HG03378 (cell line): ENCODE results near the gene SFT2D3.

Experiments used
- ATAC-seq: cut with Tn5 transposase; IDR thresholded peaks from one replicate; pipeline ENCODE4 v1.9.1; 2021; ENCODE audit warnings: mild to moderate bottlenecking, moderate library complexity; ENCODE audit not compliant: unreplicated experiment

SFT2D3 gene

GRCh38 chr2:127664065-127664894 lies 37.0 kb upstream of the SFT2D3 start:
- no peak for ATAC-seq

- no peak for ATAC-seq
Measured at GRCh38 chr2:127664895-127665225, 36.4 kb upstream of the SFT2D3 start.

- ATAC-seq = no peak
Measured at GRCh38 chr2:127665267-127665893, 35.9 kb upstream of the SFT2D3 start.

- no peak for ATAC-seq
Measured at GRCh38 chr2:127669056-127669455, 32.2 kb upstream of the SFT2D3 start.

- no peak for ATAC-seq
Measured at GRCh38 chr2:127670055-127670956, 31.0 kb upstream of the SFT2D3 start.

GRCh38 chr2:127670957-127671290 lies 30.4 kb upstream of the SFT2D3 start:
- ATAC-seq = no peak

- ATAC-seq = no peak
Measured at GRCh38 chr2:127671557-127672302, 29.6 kb upstream of the SFT2D3 start.

GRCh38 chr2:127672341-127673224 lies 28.7 kb upstream of the SFT2D3 start:
- no peak for ATAC-seq

GRCh38 chr2:127673291-127674069 lies 27.8 kb upstream of the SFT2D3 start:
- no peak for ATAC-seq

- ATAC-seq = no peak
Measured at GRCh38 chr2:127674241-127675209, 26.8 kb upstream of the SFT2D3 start.

- no peak for ATAC-seq
Measured at GRCh38 chr2:127675331-127676261, 25.7 kb upstream of the SFT2D3 start, which contains the start of gene LIMS2. LIMS2 (minus strand) TSS chr2:127675530; CDS start chr2:127675024, 506 bp downstream.

GRCh38 chr2:127676906-127677305 lies 24.4 kb upstream of the SFT2D3 start:
- ATAC-seq = no peak

GRCh38 chr2:127678531-127678930 lies 22.8 kb upstream of the SFT2D3 start:
- no peak for ATAC-seq

- ATAC-seq = no peak
Measured at GRCh38 chr2:127678991-127679390, 22.3 kb upstream of the SFT2D3 start.

GRCh38 chr2:127679680-127680361 lies 21.5 kb upstream of the SFT2D3 start:
- ATAC-seq = no peak

- no peak for ATAC-seq
Measured at GRCh38 chr2:127680706-127681287, 20.5 kb upstream of the SFT2D3 start.
